ENCODE measurements around the gene ISG20L2.

DNA sequence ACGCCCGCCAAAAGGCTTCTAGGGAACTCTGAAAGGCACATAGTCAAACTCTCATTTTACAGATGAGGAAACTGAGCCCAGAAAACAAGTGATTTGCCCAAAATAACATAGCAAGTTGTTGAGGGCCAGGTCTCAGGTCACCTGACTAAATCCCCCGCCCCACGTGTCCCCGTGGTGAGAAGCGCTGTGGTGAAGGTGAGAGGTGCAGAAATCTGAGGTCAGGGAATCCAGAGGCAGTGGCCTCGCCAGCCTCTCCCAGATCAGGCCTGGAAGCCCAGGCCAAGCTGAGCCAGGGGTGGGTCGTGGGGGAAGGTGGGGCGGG lies 17.8 kb upstream of the ISG20L2 start:
- TF ChIP-seq, protein P1, sequence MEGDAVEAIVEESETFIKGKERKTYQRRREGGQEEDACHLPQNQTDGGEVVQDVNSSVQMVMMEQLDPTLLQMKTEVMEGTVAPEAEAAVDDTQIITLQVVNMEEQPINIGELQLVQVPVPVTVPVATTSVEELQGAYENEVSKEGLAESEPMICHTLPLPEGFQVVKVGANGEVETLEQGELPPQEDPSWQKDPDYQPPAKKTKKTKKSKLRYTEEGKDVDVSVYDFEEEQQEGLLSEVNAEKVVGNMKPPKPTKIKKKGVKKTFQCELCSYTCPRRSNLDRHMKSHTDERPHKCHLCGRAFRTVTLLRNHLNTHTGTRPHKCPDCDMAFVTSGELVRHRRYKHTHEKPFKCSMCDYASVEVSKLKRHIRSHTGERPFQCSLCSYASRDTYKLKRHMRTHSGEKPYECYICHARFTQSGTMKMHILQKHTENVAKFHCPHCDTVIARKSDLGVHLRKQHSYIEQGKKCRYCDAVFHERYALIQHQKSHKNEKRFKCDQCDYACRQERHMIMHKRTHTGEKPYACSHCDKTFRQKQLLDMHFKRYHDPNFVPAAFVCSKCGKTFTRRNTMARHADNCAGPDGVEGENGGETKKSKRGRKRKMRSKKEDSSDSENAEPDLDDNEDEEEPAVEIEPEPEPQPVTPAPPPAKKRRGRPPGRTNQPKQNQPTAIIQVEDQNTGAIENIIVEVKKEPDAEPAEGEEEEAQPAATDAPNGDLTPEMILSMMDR (IDR thresholded peaks at IDR 0.05; ENCODE audit: low read depth, low read length, poor library complexity, severe bottlenecking): no peak
- no peak for TF ChIP-seq EZH2phosphoT487 (IDR thresholded peaks at IDR 0.05; ENCODE audit: borderline replicate concordance, low read length)
